GM21423 (cell line): ENCODE data around the gene TRIM17.

Source experiments
- ATAC-seq: cut with Tn5 transposase; IDR thresholded peaks from one replicate; pipeline ENCODE4 v1.9.1; 2021; ENCODE audit warnings: mild to moderate bottlenecking, moderate library complexity; ENCODE audit not compliant: unreplicated experiment

Gene TRIM17

DNA sequence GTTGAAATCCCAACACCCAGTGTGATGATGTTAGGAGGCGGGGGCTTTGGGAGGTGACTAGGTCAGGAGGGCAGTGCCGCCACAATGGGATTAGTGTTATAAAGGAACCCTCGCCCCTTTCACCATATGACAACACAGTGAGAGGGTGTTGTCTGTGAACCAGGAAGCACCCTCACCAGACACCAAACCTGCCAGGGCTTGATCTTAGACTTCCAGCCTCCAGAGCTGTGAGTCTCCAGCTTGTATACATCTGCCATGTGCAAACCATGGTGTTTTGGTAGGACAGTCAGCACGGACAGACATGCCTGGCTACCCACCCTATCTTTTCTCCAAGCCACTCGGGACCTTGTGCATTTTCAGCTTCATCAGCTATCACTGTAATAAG is 14.0 kb downstream of the TRIM17 start:
- no peak for ATAC-seq

DNA sequence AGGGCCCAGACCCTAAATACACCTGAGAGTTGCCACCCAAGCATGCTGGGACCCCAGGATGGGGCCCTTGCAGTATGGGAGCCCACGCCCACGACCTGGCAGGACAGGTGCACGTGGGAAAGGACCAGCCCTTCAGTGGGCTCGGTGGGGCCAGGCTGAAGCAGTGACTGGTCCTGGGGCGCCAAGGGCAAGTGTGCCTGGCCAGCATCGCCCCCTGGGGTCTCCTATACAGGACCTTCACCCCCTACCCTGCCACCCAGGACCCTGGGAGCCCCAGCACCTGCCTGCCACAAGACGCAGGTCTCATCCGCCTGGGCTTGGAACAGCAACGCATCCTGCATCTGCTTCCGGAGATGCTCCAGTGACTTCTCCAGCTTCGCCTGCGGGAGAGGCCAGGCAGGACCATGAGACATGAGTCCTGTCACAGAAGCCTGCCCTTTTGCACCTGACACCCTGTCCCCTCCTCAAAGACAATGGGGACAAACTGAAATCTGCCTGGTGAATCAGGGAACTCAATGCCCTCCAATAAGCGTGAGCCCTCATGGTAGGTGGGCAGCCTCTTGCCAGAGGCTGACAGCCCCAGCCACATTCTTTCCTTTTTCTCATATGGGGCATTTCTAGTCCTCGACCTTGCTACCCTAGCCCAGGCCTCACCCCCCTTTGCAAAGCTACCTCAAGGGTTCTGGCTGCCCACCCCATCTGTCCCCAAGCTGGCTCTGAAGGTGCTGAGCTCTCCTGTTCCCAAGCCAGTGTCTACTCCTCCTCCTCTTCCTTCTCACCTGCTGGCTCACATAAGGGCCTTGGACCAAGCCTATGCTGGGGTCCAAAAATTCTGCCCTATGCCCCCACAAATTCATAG is 14.7 kb downstream of the TRIM17 start:
- ATAC-seq: no peak

DNA sequence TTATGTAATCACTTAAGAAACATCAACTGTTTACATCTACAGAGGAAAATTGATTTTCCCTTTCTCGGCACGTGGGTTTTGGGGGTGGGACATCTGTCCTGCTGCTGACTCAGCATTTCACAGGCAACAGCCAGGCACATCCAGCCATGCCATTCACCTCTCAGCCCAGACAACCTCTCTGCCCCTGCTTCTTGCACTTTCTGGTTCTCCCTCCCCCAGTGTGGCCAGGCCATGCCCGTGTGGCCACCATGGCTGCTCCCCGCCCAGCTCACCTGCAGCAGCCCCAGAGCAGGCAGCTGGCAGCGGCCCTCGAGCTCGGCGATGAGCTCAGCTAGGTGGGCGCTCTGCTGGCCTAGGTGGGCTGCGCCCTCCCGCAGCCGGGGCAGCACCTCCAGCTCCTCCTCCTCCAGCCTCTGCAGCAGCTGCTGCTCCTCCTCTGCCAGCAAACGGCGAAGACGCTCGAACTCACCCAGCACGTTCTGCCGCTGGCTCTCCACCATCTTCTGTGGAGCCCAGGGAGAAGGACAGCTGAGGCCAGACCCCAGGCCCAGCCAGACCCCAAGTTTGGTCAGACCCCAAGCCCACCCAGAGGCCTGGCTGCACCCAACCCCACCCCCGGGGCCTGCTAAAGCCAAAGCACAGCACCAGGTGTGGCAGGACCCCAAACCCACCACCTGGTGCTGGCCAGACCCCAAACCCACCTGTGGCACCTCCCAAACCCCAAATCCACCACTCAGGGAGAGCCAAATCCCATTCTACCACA is 15.8 kb downstream of the TRIM17 start:
- no peak for ATAC-seq

DNA sequence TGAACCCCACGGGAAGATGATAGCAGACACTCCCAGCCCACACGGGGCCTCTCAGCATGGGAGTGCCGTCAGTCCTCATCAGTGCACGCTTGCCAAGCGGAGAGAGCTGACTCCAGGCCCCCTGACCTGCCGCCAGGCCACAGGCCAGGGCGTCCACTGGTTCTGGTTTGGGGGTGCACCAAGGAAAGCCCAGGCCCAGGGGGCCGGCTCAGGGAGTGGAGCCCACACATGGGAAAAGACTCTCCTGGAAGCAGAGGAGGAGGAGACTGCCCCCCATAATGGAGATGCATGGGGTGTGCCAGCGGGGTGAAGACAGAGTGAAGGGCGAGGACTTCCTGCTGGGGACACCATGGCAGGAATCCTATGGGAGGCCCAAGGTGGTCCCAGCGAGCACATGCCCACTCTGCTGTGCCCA is 16.4 kb downstream of the TRIM17 start:
- no peak for ATAC-seq

DNA sequence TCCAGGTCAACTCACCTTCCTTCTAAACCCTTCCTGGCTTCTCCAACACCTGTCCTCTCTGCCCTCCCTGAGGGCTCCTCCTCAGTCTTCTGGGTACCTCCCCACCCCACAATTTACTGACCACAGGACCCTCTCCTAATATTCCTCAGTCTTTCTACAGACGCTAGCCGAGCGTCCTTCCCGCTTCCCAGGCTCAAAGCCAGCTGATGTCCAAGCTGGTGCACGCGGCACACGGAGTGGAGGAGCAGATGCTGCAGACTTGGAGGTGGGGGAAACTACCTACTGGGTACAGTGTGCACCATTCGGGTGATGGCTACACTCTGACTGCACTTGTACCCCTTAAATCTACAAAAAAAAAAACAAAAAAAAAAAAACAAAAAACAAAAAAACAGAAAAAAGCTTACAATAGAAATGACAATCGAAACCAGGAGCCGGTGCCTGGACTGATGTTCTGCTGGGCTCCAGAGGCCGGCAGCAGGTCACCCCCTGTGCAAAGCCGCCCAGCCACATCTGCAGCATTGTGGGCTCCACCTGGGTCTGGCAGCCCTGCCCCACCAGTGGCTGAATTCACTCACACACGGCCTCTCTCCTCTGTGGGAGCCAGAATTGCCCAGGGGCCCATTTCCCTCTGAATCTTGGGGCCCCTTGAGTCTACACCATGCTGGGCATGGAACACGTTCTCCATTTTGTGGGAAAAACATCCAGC is 17.0 kb downstream of the TRIM17 start:
- ATAC-seq: no peak

DNA sequence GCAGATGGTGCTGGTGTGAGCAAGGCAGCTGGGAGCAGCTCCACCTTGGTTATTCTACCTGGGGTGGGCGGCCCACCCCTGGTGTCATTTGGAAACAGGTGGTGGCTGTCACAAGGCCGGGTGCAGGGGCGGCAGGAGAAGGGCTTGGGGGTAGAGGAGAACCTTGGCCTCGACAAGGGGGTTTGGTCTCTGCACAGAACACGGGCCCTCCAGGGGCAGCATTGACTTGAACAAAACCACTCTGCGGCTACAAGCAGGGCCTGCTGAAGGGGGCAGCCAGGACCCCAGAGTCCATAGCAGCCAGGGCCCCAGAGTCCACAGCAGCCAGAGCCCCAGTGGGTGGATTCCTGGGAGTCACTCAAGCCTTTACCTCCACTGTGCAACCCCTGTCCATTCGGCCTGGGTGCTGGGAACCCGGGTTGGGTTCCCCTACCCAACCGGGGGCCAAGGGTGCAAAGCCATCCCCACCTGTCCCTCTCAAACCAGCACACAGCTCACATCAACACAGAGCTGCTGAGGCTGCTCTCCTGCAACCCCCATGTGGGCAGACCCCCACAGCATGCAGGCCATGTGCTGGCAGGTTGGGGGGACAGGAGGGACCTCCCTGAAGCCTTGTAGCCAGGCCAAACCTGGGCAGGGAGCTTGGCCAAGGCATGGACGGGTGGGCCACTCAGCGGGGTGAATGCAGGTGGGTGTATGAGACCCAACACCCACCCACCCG is 17.8 kb downstream of the TRIM17 start:
- ATAC-seq: no peak

DNA sequence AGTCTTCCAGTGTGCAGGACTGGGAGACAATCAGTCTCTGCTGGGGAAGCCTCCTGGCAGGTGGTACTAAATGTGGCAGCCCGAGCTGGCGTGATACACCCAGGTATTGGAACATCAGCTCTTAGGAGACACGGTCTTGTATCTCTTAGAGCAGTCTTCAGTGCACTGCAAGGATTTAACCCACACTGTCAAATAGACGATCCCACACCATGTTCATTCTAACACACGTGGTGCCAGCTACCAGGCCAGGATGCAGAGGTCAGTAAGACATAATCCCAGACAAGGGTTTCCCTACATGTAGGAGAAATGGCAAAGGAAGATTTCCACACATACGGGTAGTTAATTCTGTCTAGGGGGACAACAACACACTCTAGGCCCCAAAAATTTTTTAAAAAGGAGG is 18.7 kb downstream of the TRIM17 start:
- no peak for ATAC-seq

DNA sequence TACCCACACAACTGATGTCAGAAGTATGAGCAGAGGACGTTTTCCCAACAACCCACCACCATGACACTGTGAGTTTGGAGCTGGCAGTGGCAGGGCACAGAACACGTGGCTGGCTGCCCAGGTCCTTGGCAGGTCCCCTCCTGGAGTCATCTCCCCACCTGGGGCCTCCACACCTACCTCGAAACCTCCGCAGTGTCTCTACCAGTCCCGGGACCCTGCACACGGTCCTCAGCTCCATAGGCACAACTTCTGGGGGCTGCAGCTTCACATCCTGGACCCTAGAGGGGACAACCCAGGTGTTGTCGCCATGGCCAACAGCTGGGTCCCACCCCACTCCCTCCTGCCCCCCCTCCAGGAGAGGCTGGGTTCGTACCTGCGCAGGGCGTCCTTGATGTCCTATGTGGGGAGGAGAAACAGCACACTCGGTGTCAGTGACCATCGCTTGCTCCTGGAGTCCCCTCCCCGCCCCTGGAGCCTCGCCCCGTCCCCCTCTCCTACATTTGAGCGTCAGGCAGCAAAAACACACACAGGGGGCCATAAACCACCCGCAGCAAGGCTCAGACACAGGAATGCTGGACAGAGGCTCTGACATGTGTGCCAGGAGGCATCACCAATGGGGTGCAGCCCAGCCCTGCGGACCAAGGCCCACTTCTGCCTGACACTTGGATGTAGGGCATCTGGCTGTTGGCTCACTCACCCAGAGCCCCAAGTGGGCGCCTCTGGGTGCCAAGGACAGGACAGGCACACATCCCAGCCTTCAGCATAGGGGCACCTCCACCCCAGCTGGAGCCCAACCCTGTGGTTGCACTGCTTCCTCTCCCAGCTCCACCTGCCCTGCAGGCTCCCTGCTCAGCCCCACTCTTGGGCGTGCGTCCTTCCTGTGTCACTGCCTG is 19.6 kb downstream of the TRIM17 start:
- ATAC-seq: no peak

DNA sequence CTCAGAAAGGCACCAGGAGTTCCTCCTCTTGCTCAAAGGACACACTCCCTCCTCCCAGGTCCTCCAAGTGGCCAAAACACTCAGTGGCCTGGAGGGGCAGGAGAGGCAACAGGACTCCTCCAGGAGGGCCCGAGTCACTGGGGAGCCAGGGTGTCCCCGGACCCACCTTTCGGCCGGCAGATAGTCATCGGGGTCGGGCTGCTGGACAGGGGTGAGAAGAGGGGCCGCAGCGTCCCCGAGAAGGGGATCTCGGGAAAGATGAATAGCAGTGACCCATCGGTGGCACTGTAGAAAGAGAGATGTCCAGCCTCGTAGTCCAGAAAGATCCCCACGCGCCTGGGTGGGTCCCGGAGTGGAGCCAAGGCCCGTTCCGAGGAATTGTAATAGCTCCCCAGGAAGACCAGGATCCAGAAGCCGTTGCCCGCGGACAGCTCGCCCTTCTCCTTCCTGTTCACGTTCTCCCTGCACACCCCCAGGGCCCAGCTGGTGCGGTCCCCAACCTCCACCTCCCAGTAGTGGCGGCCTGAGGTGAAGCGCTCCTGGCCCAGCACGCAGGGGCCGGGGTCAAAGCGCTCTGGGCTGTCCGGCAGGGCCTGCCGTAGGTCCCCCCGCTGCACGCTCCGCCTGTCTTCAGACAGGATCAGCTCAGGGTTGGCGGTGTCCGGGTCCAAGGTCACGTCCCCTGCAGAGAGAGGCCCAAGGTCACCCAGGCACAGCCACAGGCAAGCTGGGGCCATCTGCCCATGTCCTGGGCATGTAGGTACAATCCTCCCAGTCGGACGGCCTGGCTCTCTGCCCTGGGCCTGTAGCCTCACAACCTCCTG is 21.9 kb downstream of the TRIM17 start:
- no peak for ATAC-seq

DNA sequence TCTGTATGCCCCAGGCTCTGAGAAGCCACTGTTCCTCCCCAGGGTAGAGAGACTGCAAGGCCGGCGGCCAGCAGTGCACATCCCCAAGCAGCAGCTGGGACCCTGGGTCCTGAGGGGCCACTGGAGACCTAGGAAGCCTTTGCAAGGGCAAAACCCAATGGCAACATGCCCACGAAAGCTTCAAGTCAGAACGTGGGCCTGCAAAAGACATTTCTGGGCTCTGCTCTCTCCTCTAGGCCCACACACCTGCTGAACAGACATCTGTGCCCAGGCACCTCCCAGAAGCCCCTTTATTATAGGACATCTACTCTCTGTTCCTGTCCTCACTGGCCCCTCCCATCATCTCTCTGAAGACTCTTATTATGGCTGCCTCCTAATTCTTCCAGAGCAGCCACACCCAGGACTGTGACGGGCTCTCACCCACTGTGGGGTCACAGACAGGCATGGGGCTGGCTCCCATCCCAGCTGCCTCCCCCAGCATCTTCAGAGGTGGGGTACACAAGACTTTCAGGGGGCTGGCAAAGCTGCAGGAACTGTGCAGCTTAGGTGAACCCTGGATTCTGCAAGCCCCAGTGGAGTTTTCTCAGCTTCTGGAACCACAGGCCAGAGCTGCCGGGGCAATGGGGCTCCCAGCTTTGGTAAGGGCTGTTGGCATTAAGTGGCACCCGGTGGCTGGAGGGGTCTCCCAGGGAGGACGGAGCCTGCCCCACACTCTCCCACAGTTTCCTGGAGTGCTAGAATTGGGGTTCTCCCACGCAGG is 22.7 kb downstream of the TRIM17 start:
- no peak for ATAC-seq

DNA sequence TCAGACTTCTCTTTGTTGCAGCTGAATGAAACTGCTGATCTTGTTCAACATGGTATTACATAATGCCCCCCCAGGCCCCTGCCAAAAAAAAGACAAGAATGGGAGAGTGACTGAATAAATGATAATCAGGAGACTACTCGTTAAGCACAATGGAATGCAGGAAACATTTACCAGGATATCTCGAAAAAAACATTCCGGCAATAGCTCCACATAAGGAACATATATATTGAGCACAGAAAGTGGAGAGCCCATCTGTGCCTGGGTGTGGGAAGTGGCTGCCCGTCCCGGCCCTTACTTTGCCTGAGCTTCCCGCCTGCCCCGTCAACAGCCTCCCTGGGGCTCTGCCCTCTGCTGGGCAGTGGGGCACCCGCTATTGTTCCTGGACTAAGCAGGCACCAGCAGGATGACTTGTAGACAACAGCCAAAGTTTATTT is 23.4 kb downstream of the TRIM17 start:
- no peak for ATAC-seq

DNA sequence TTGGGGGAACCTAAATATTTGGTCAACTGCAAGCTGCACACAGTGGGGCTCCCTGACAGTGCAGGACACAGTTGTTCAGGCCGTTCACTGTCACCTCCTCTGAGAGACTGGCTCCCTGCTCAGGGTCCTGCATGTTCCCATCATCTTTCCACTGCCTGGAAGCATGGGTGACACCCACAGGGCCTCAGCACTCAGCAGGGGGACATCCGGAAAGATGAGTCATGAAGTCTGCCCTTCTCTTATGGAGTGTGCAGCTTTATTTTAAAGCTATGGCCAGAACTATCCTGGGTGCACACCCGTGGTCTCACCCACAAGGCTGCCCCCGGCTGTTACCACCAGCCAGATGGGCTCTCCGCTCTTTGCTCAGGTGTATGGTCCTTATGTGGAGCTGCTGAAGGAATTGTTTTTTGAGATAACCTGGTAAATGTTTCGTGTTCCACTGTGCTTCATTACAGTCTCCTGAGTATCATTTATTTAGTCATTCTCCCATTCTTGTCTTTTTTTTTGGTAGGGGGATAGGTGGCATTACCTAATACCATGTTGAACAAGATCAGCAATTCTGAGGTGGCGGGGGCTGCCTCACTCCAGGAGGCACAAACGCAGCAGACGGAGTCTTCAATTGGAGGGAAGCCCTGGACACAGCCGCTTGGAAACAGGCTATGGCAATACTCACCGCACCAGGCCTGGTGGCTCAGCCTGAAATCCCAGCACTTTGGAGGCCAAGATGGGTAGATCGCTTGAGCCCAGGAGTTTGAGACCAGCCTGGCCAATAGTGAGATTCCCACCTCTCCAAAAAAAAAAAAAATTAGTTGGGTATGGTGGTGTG is 24.3 kb downstream of the TRIM17 start:
- no peak for ATAC-seq

DNA sequence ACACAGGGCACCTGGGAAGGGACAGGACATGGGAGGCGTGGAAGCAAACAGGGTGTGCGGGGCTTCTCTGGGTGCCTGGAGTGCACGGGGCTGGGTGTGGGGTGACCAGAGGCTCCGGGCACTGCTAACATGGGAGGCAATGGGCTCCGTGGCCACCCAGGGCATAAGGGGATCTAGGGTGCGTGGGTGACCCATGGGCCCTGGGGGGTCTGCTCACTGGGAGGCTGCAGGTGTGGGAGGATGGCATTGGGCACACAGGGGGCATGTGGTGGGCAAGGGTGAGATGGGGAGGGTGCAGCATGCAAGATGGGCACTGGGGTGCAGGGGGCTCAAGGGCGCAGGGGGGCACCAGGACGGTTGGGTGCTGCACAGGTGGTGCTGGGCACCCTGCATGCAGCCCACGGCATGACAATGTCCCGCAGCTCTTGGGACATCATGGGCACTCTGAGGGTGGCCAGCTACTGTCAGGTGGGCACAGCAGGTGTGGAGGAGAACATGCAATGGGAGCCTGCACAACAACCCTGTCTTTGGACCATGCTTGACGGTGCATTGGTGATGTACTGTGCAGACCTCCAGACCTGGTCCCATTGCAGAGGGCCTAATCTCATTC is 25.1 kb downstream of the TRIM17 start:
- ATAC-seq: no peak

DNA sequence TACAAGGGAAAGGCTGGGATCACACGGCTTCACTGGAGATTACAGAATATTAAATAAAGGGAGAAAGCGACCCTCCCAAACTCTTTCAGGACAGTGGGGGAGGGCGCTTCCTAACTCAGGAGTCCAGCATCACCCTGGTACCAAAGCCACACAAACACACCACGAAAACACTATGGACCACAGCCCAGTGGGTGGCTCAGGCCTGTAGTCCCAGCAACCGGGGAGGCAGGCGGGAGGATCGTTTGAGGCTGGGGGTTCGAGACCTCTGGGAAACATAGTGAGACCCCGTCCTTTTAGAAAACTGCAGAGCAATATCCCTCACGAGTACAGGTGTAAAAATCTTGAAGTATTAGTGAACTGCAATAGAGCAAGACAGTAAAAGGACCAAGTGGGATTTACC is 26.0 kb downstream of the TRIM17 start:
- ATAC-seq: no peak

DNA sequence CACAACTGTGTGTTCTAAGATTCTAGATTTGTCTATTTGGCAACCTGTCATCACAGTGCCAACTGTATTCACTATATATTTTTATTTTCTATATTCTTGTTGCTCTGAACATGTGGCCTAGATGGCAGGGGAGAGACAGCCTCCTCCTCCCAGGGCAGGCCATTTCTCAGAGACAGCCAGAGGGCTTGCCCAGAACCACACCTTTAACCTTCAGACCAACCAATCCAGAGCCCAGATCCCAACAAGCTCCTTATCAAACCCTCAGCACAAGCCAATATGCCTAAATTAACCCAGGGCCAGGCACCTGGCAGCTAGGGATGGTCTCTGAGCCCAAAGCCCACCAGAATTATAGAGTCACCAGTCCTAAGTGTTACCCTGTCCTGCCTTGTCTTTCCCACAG is 29.3 kb downstream of the TRIM17 start:
- no peak for ATAC-seq

DNA sequence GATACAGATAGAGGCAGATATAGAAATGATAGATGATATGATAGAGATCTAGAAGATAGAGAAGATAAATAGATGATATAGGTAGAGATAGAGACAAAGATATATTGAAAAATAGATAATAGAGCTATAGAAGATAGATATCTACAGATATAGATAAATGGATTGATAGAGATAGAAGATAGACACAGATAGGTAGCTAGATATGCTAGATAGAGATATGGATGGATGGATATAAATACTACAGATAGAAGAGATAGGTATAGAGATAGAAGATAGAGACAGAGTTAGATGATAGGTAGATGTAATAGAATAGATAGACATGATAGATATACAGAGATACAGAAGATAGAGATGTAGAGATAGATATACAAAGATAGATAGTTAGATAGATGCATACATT is 31.4 kb downstream of the TRIM17 start:
- ATAC-seq: no peak

DNA sequence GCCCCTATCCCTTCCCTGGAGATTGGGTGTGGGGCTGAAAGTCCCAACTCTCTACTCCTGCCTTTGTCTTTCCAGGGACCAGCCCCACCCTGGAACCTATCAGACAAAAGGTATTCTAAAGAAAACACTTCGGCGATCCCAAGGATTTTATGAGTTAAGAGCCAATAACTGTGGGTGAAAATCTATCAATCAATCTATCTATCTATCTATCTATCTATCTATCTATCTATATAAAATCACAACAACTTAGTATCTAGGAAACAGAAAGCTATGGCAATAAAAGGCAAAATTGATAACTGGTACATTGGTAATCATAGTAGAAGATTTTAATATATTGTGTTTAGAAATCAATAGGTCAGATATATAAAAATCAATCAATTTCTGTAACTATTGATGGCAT is 32.9 kb downstream of the TRIM17 start:
- ATAC-seq: no peak
